Cardiac muscle cell (in vitro differentiated cells and primary cell): ENCODE data around the gene FASTK. TPM values are rescaled to one million over a fixed set of nuclear protein-coding genes. Genes with fewer than 3 reads are reported as not detected.

Experiments
- DNase-seq, 2 donors: peaks; one replicate each; pipeline versions ENCODE4 v3.0.0 to v3.0.0-alpha.2; 2010 to 2017; ENCODE audit warnings: low read depth in 1 of 2, low spot score in 1 of 2
- H3K27ac ChIP-seq: fragments of 200-600 bp; sonication (generic); 2 replicates; pipeline ENCODE4 v1.5.1; 2016
- H3K27me3 ChIP-seq: fragments of 200-600 bp; sonication (generic); 2 replicates; pipeline ENCODE4 v1.6.0; 2016; ENCODE audit warnings: control low read depth
- H3K36me3 ChIP-seq: fragments of 200-600 bp; sonication (generic); 2 replicates; pipeline ENCODE4 v1.5.1; 2016; ENCODE audit warnings: control low read depth
- H3K4me1 ChIP-seq: fragments of 200-600 bp; sonication (generic); 2 replicates; pipeline ENCODE4 v1.8.1; 2017; ENCODE audit warnings: low read depth, mild to moderate bottlenecking, mixed run types
- H3K4me3 ChIP-seq: fragments of 200-600 bp; sonication (generic); 2 replicates; pipeline ENCODE4 v1.5.1; 2016; ENCODE audit warnings: mild to moderate bottlenecking
- H3K9me3 ChIP-seq: fragments of 200-600 bp; sonication (generic); 2 replicates; pipeline ENCODE4 v1.5.1; 2017; ENCODE audit warnings: low read depth, mild to moderate bottlenecking, control low read depth
- CTCF ChIP-seq: IDR thresholded peaks from 2 replicates; pipeline ENCODE4 v1.5.1; 2012; ENCODE audit warnings: low read depth, mild to moderate bottlenecking, low read length
- polyA plus RNA-seq: library from polyadenylated mRNA; unstranded; fragments of >200 nt; fragmentation: Nextera tagmentation; extraction: Ambion mirVana; gene quantifications from 2 replicates; pipeline ENCODE4 v1.2.1, GENCODE V29; 2016
- total RNA-seq: library from RNA; depleted of rRNA; stranded (reverse); fragments of >200 nt; gene quantifications from 2 replicates; pipeline ENCODE4 v1.2.3, GENCODE V29; 2016

The FASTK gene
- total and polyA plus RNA-seq, 2 experiments from 2014 or later = 165 to 227 TPM

- no peaks in the 10 kb centered on the region for H3K27me3 ChIP-seq
- peaks cover 30% of the 10 kb centered on the region for H3K4me1 ChIP-seq
- TF ChIP-seq CTCF = no peak
- peaks cover 9% of the 10 kb centered on the region for H3K36me3 ChIP-seq
- DNase-seq = no peak
- H3K9me3 ChIP-seq = no peaks in the 10 kb centered on the region
- H3K4me3 ChIP-seq = no peak overlapping the region
- H3K27ac ChIP-seq = no peak overlapping the region
Observed at GRCh38 chr7:151116603-151117440, 36.2 kb upstream of the FASTK start.

GRCh38 chr7:151115836-151116418, 35.3 kb upstream of the FASTK start:
- peaks cover 9% of the 10 kb centered on the region for H3K36me3 ChIP-seq
- H3K27ac ChIP-seq = no peak overlapping the region
- H3K4me3 ChIP-seq = peak overlapping the region; percentile 22
- TF ChIP-seq CTCF = no peak
- DNase-seq = no peak
- no peaks in the 10 kb centered on the region for H3K27me3 ChIP-seq
- H3K4me1 ChIP-seq = peaks cover 37% of the 10 kb centered on the region
- no peaks in the 10 kb centered on the region for H3K9me3 ChIP-seq

- Histone ChIP-seq H3K4me3 (peak overlapping the region; percentile 22), H3K27me3 (no peaks in the 10 kb centered on the region), H3K9me3 (no peaks in the 10 kb centered on the region), H3K27ac (no peak overlapping the region), H3K36me3 (peaks cover 2% of the 10 kb centered on the region), H3K4me1 (peaks cover 37% of the 10 kb centered on the region)
- DNase-seq = peak; percentile 44 to 71
- TF ChIP-seq CTCF = no peak
Observed at GRCh38 chr7:151115121-151115835, 34.7 kb upstream of the FASTK start.

- DNase-seq = peak; percentile 35 to 63
- H3K27me3 ChIP-seq = no peaks in the 10 kb centered on the region
- peaks cover 37% of the 10 kb centered on the region for H3K4me1 ChIP-seq
- TF ChIP-seq CTCF = no peak
- H3K27ac ChIP-seq = peak overlapping the region; percentile 88
- peak overlapping the region; percentile 14 for H3K4me3 ChIP-seq
- no peaks in the 10 kb centered on the region for H3K9me3 ChIP-seq
- peaks cover 2% of the 10 kb centered on the region for H3K36me3 ChIP-seq
Observed at GRCh38 chr7:151114151-151115090, 33.8 kb upstream of the FASTK start.
